Stimulated activated naive B cell treated with anti-CD40 and anti-IgM and Interleukin-4, amounts not matched to agents 10 μg/mL and 1 μg/mL and 100 μg/mL, for 72 hours (primary cell): ENCODE data around the gene C1QTNF3.
"Not testable (repeated sequence)": the region's sequence is repeated elsewhere in the genome, so short reads cannot be mapped to it uniquely, and the experiment has no call there.

Experiments
- ATAC-seq, 2 donors: fragments of 150-1000 bp; cut with Tn5 transposase; replicated peaks; 2 replicates each; pipeline ENCODE4 v1.10.0; 2021; ENCODE audit warnings: moderate library complexity in 1 of 2
- DNase-seq: peaks from one replicate; pipeline ENCODE4 v3.0.0; 2021
- H3K27ac Mint-ChIP-seq: one replicate; pipeline ENCODE4 v1.8.0; 2022; ENCODE audit warnings: mild to moderate bottlenecking, mixed read lengths
- H3K27me3 Mint-ChIP-seq, 2 donors: one replicate each; pipeline ENCODE4 v1.8.0; 2022; ENCODE audit warnings: mixed read lengths in 2 of 2
- H3K36me3 Mint-ChIP-seq, 2 donors: one replicate each; pipeline ENCODE4 v1.8.0; 2022; ENCODE audit warnings: mixed read lengths in 2 of 2, mild to moderate bottlenecking in 1 of 2
- H3K4me1 Mint-ChIP-seq, 2 donors: one replicate each; pipeline ENCODE4 v1.8.0; 2022; ENCODE audit warnings: mixed read lengths in 2 of 2, mild to moderate bottlenecking in 1 of 2
- H3K4me3 Mint-ChIP-seq, 2 donors: one replicate each; pipeline ENCODE4 v1.8.0; 2022; ENCODE audit warnings: mild to moderate bottlenecking in 2 of 2, mixed read lengths in 2 of 2, moderate library complexity in 1 of 2
- H3K9me3 Mint-ChIP-seq, 2 donors: one replicate each; pipeline ENCODE4 v1.8.0; 2022; ENCODE audit warnings: mixed read lengths in 2 of 2, mild to moderate bottlenecking in 1 of 2

Gene C1QTNF3

GRCh38 chr5:34043099-34043876 lies at the start of gene C1QTNF3:
Gene C1QTNF3, minus strand, starts transcription at chr5:34043213. Its CDS starts 88 bp downstream, at chr5:34043125.
- Mint-ChIP-seq H3K27ac (peak within 1 kb of the TSS; percentile 33), H3K36me3 (peaks cover 1 to 7% of the 10 kb centered on the region in 2 donors), H3K4me3 (no peak within 1 kb of the TSS), H3K4me1 (peaks cover 13 to 25% of the 10 kb centered on the region in 2 donors), H3K27me3 (no peaks in the 10 kb centered on the region), H3K9me3 (no peaks in the 10 kb centered on the region)
- DNase-seq (no peak), ATAC-seq (no peak)

- H3K9me3 Mint-ChIP-seq, H3K27me3 Mint-ChIP-seq, H3K4me3 Mint-ChIP-seq: not testable (repeated sequence)
These were observed 48.0 kb upstream of the C1QTNF3 start for GRCh38 chr5:34091039-34091438.

GRCh38 chr5:34089802-34090201 lies 46.8 kb upstream of the C1QTNF3 start:
- ATAC-seq, H3K27ac Mint-ChIP-seq, H3K4me3 Mint-ChIP-seq, H3K36me3 Mint-ChIP-seq, H3K4me1 Mint-ChIP-seq, H3K27me3 Mint-ChIP-seq, H3K9me3 Mint-ChIP-seq, DNase-seq: not testable (repeated sequence)

More at GRCh38 chr5:34091039-34091438, 48.0 kb upstream of the C1QTNF3 start:
- ATAC-seq, H3K27ac Mint-ChIP-seq, H3K36me3 Mint-ChIP-seq, H3K4me1 Mint-ChIP-seq, DNase-seq: not testable (repeated sequence)

- H3K36me3 Mint-ChIP-seq, H3K27ac Mint-ChIP-seq, H3K27me3 Mint-ChIP-seq, ATAC-seq, DNase-seq, H3K4me1 Mint-ChIP-seq, H3K9me3 Mint-ChIP-seq, H3K4me3 Mint-ChIP-seq: not testable (repeated sequence)
These were observed 44.7 kb upstream of the C1QTNF3 start for GRCh38 chr5:34087728-34088127.

- not testable (repeated sequence) for H3K4me1 Mint-ChIP-seq, H3K4me3 Mint-ChIP-seq, ATAC-seq, H3K36me3 Mint-ChIP-seq, DNase-seq, H3K27me3 Mint-ChIP-seq, H3K9me3 Mint-ChIP-seq, H3K27ac Mint-ChIP-seq
These were observed 40.9 kb upstream of the C1QTNF3 start for GRCh38 chr5:34083898-34084297.

GRCh38 chr5:34079505-34079904 lies 36.5 kb upstream of the C1QTNF3 start:
- H3K27me3 Mint-ChIP-seq, H3K4me1 Mint-ChIP-seq, H3K9me3 Mint-ChIP-seq, DNase-seq, H3K27ac Mint-ChIP-seq, ATAC-seq, H3K36me3 Mint-ChIP-seq, H3K4me3 Mint-ChIP-seq: not testable (repeated sequence)

- not testable (repeated sequence) for H3K4me3 Mint-ChIP-seq, H3K27me3 Mint-ChIP-seq, DNase-seq, H3K27ac Mint-ChIP-seq, H3K4me1 Mint-ChIP-seq, ATAC-seq, H3K36me3 Mint-ChIP-seq, H3K9me3 Mint-ChIP-seq
These were observed 34.6 kb upstream of the C1QTNF3 start for GRCh38 chr5:34077636-34078035.

- DNase-seq, H3K4me1 Mint-ChIP-seq, H3K36me3 Mint-ChIP-seq, H3K4me3 Mint-ChIP-seq, H3K27me3 Mint-ChIP-seq, H3K9me3 Mint-ChIP-seq, H3K27ac Mint-ChIP-seq, ATAC-seq: not testable (repeated sequence)
These were observed 33.8 kb upstream of the C1QTNF3 start for GRCh38 chr5:34076719-34077364.

- H3K4me1 Mint-ChIP-seq, H3K9me3 Mint-ChIP-seq, H3K36me3 Mint-ChIP-seq, H3K27me3 Mint-ChIP-seq, ATAC-seq, H3K4me3 Mint-ChIP-seq, H3K27ac Mint-ChIP-seq, DNase-seq: not testable (repeated sequence)
These were observed 31.5 kb upstream of the C1QTNF3 start for GRCh38 chr5:34074472-34074871.

GRCh38 chr5:34074071-34074470 lies 31.1 kb upstream of the C1QTNF3 start:
- ATAC-seq, H3K9me3 Mint-ChIP-seq, DNase-seq, H3K27me3 Mint-ChIP-seq, H3K4me1 Mint-ChIP-seq, H3K36me3 Mint-ChIP-seq, H3K4me3 Mint-ChIP-seq, H3K27ac Mint-ChIP-seq: not testable (repeated sequence)

- not testable (repeated sequence) for H3K27ac Mint-ChIP-seq, H3K9me3 Mint-ChIP-seq, ATAC-seq, H3K4me1 Mint-ChIP-seq, H3K4me3 Mint-ChIP-seq, DNase-seq, H3K27me3 Mint-ChIP-seq
- peaks cover 11 to 13% of the 10 kb centered on the region in 2 donors for H3K36me3 Mint-ChIP-seq
These were observed 27.6 kb upstream of the C1QTNF3 start for GRCh38 chr5:34070626-34071025.

- peaks cover 42 to 53% of the 10 kb centered on the region in 2 donors for H3K36me3 Mint-ChIP-seq
- peaks cover 4 to 11% of the 10 kb centered on the region in 2 donors for H3K9me3 Mint-ChIP-seq
- no peak for DNase-seq
- peaks cover 0 to 6% of the 10 kb centered on the region in 2 donors for H3K4me1 Mint-ChIP-seq
- no peak for ATAC-seq
- H3K27me3 Mint-ChIP-seq = no peaks in the 10 kb centered on the region
- no peak overlapping the region for H3K4me3 Mint-ChIP-seq
- H3K27ac Mint-ChIP-seq = no peak overlapping the region
These were observed 21.6 kb upstream of the C1QTNF3 start for GRCh38 chr5:34064656-34065055.

GRCh38 chr5:34062419-34062818 lies 19.4 kb upstream of the C1QTNF3 start:
- Mint-ChIP-seq H3K9me3 (peaks cover 4 to 11% of the 10 kb centered on the region in 2 donors), H3K4me1 (peaks cover 0 to 6% of the 10 kb centered on the region in 2 donors), H3K4me3 (no peak overlapping the region), H3K27ac (no peak overlapping the region), H3K36me3 (peaks cover 46 to 66% of the 10 kb centered on the region in 2 donors), H3K27me3 (no peaks in the 10 kb centered on the region)
- ATAC-seq = no peak
- DNase-seq = no peak

- Mint-ChIP-seq H3K27ac (no peak overlapping the region), H3K4me3 (no peak overlapping the region), H3K4me1 (peaks cover 0 to 6% of the 10 kb centered on the region in 2 donors), H3K36me3 (peaks cover 43 to 62% of the 10 kb centered on the region in 2 donors), H3K9me3 (peaks cover 4 to 9% of the 10 kb centered on the region in 2 donors), H3K27me3 (no peaks in the 10 kb centered on the region)
- DNase-seq (no peak), ATAC-seq (no peak)
These were observed 19.0 kb upstream of the C1QTNF3 start for GRCh38 chr5:34061993-34062392.

GRCh38 chr5:34059977-34060376 lies 17.0 kb upstream of the C1QTNF3 start:
- Mint-ChIP-seq H3K4me3 (no peak overlapping the region), H3K27me3 (no peaks in the 10 kb centered on the region), H3K9me3 (peaks cover 4 to 7% of the 10 kb centered on the region in 2 donors), H3K27ac (no peak overlapping the region), H3K36me3 (peaks cover 36 to 56% of the 10 kb centered on the region in 2 donors), H3K4me1 (peaks cover 0 to 6% of the 10 kb centered on the region in 2 donors)
- DNase-seq = no peak
- no peak for ATAC-seq
